Naive thymus-derived CD4-positive, alpha-beta T cell (primary cell): ENCODE measurements around the gene EHMT2. TPM values are rescaled to one million over a fixed set of nuclear protein-coding genes. Genes with fewer than 3 reads are reported as not detected.
A peak's percentile ranks its signal among the peaks of the same experiment; 100 is the strongest.

Source experiments
- ATAC-seq: fragments of 150-1000 bp; cut with Tn5 transposase; 2 replicates; pipeline ENCODE4 v1.10.0; 2021; ENCODE audit warnings: mild to moderate bottlenecking, moderate library complexity
- CTCF ChIA-PET: fragments of 350-600 bp; sonication (Branson Sonifier 250); formaldehyde crosslinking; loops from one replicate; lab custom pipeline; 2021; ENCODE audit warnings: antibody characterized with exemption; lab: Charles Lee
- POLR2A ChIA-PET: fragments of 350-600 bp; sonication (Branson Sonifier 250); formaldehyde crosslinking; loops from one replicate; lab custom pipeline; 2021; ENCODE audit warnings: antibody characterized with exemption, inconsistent platforms; lab: Charles Lee
- DNase-seq, 9 donors: peaks; one replicate each; pipeline versions ENCODE4 v3.0.0 to v3.0.0-alpha.2; 2020 to 2022; ENCODE audit warnings: mixed read lengths in 1 of 9
- H3K27ac ChIP-seq: one replicate; pipeline ENCODE4 v1.7.0; 2013; ENCODE audit warnings: mild to moderate bottlenecking, low read depth, low read length, moderate library complexity
- H3K27me3 ChIP-seq, 2 donors: one replicate each; pipeline ENCODE4 v1.7.0; 2013; ENCODE audit warnings: low read length in 2 of 2, mild to moderate bottlenecking in 2 of 2, moderate library complexity in 2 of 2; ENCODE audit not compliant: control insufficient read depth in 2 of 2, insufficient read depth in 2 of 2
- H3K36me3 ChIP-seq, 3 experiments: 1 replicate in 2 of 3; 2 replicates in 1 of 3; pipeline ENCODE4 v1.7.0; 2013; ENCODE audit warnings: low read length in 3 of 3, mild to moderate bottlenecking in 3 of 3, moderate library complexity in 1 of 3; ENCODE audit not compliant: insufficient read depth in 3 of 3, control insufficient read depth in 2 of 3
- H3K4me1 ChIP-seq, 2 donors: one replicate each; pipeline ENCODE4 v1.7.0; 2013; ENCODE audit warnings: low read length in 2 of 2, mild to moderate bottlenecking in 2 of 2, moderate library complexity in 1 of 2; ENCODE audit not compliant: control insufficient read depth in 2 of 2, insufficient read depth in 2 of 2
- H3K4me3 ChIP-seq: 2 replicates; pipeline ENCODE4 v1.7.0; 2013; ENCODE audit warnings: mild to moderate bottlenecking, low read length
- H3K9me3 ChIP-seq, 3 experiments: 1 replicate in 2 of 3; 2 replicates in 1 of 3; pipeline ENCODE4 v1.7.0; 2013; ENCODE audit warnings: low read length in 3 of 3; ENCODE audit not compliant: control insufficient read depth in 2 of 3
- H3K27ac Mint-ChIP-seq, 9 donors: one replicate each; pipeline ENCODE4 v1.8.0; 2020 to 2022; ENCODE audit warnings: mixed read lengths in 9 of 9, mild to moderate bottlenecking in 8 of 9, moderate library complexity in 5 of 9, inconsistent platforms in 2 of 9
- H3K27me3 Mint-ChIP-seq, 5 donors: one replicate each; pipeline ENCODE4 v1.8.0; 2021 to 2022; ENCODE audit warnings: mixed read lengths in 5 of 5, mild to moderate bottlenecking in 1 of 5
- H3K36me3 Mint-ChIP-seq, 5 donors: one replicate each; pipeline ENCODE4 v1.8.0; 2020 to 2022; ENCODE audit warnings: mixed read lengths in 5 of 5, mild to moderate bottlenecking in 3 of 5, inconsistent platforms in 1 of 5
- H3K4me1 Mint-ChIP-seq, 7 donors: one replicate each; pipeline ENCODE4 v1.8.0; 2020 to 2022; ENCODE audit warnings: mixed read lengths in 7 of 7, mild to moderate bottlenecking in 3 of 7, inconsistent platforms in 1 of 7
- H3K4me3 Mint-ChIP-seq, 10 donors: one replicate each; pipeline ENCODE4 v1.8.0; 2020 to 2022; ENCODE audit warnings: mild to moderate bottlenecking in 10 of 10, mixed read lengths in 10 of 10, moderate library complexity in 6 of 10, inconsistent platforms in 2 of 10
- H3K9me3 Mint-ChIP-seq, 11 donors: one replicate each; pipeline ENCODE4 v1.8.0; 2020 to 2022; ENCODE audit warnings: mixed read lengths in 11 of 11, mild to moderate bottlenecking in 4 of 11, inconsistent platforms in 1 of 11, moderate library complexity in 1 of 11
- intact Hi-C, 2 donors: fragments of 100-400 bp; cut with micrococcal nuclease; formaldehyde crosslinking; loops; one replicate each; pipeline ENCODE4 v1.15.1; 2023
- polyA plus RNA-seq, 2 donors: library from polyadenylated mRNA; unstranded; fragments of 300-500 nt; fragmentation: Illumina TruSeq; gene quantifications; one replicate each; pipeline ENCODE4 v1.2.3, GENCODE V29; 2021
- total RNA-seq, 6 experiments: library from RNA in 5 of 6; stranded (reverse) in 5 of 6; gene quantifications; 1 replicate in 5 of 6; 2 replicates in 1 of 6; pipeline ENCODE4 v1.2.3 and lab custom pipeline; 2021 to 2026

EHMT2 gene
- total and polyA plus RNA-seq, 7 experiments from 2014 or later = 37.3 to 94.2 (median 66.5) TPM

DNA sequence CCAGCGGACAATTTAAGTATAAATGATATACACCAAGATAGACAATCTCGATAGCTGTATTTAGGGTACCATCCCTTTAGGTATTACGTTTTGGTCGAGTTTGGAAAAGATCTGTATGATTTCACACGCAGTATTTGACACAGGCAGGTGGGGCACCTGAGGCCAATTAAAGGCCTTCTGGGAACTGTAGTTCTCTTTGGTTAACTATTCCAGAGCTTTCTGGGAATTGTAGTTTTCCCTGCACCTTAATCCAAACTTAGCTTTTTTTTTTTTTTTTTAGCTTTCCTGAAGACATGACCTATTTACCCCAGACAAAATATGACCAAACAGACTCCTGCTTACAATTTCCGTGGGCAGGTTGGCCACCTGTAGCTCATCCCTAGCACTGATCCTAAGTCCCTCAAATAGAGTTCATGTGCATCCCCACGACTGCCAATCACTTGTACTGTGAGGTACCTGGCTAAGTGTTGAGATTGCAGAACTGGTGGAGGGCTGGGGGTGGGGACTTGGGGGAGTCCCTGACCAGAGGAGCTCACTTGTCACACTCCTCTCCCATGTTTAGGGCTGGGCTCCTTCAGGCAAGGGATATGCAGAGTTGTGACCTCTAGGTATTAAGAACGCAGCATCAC, 999 bp upstream of the EHMT2 start:
- peak overlapping the region; percentile 96 for H3K27ac ChIP-seq
- H3K9me3 Mint-ChIP-seq = peaks cover 0 to 3% (median 0%) of the 10 kb centered on the region in 11 donors
- ChIA-PET CTCF (interaction anchor here (0.6 to 1.5 kb wide), 6 partner anchors 9 to 895 kb away, joined by 3 to 4 read pairs (median 4); partner anchors contain the start of gene NEU1), POLR2A (interaction anchor here (0.6 to 2.3 kb wide), 15 partner anchors 10 to 1070 kb away, joined by 3 to 13 read pairs (median 4); partner anchors contain the start of genes ATF6B, BAG6, BRD2 and C6orf47)
- peak; percentile 41 for ATAC-seq
- peaks cover 0 to 8% (median 2%) of the 10 kb centered on the region in 5 donors for H3K36me3 Mint-ChIP-seq
- H3K4me1 Mint-ChIP-seq = peaks cover 30 to 50% (median 44%) of the 10 kb centered on the region in 7 donors
- H3K4me1 ChIP-seq = peaks cover 19 to 23% of the 10 kb centered on the region in 2 donors
- intact Hi-C loops = loop anchor here (1.0 to 10.0 kb wide), 11 partner anchors 61 to 1070 kb away; partner anchors contain the start of genes ABHD16A (in 2 of the 2), AGPAT1 (in 1 of the 2), BAG6 (in 1 of the 2) and BRD2 (in 1 of the 2)
- H3K9me3 ChIP-seq = no peaks in the 10 kb centered on the region
- H3K4me3 Mint-ChIP-seq = peak overlapping the region; percentile 92 to 99 (median 96)
- peak overlapping the region; percentile 91 to 99 (median 97) for H3K27ac Mint-ChIP-seq
- H3K27me3 Mint-ChIP-seq = peaks cover 0 to 2% (median 0%) of the 10 kb centered on the region in 5 donors
- DNase-seq = peak in 7 of 9 donors; percentile 54 to 68 (median 63)
- peak overlapping the region; percentile 93 for H3K4me3 ChIP-seq
- peaks cover 0 to 11% (median under 1%) of the 10 kb centered on the region in 3 experiments for H3K36me3 ChIP-seq
- H3K27me3 ChIP-seq = no peaks in the 10 kb centered on the region

DNA sequence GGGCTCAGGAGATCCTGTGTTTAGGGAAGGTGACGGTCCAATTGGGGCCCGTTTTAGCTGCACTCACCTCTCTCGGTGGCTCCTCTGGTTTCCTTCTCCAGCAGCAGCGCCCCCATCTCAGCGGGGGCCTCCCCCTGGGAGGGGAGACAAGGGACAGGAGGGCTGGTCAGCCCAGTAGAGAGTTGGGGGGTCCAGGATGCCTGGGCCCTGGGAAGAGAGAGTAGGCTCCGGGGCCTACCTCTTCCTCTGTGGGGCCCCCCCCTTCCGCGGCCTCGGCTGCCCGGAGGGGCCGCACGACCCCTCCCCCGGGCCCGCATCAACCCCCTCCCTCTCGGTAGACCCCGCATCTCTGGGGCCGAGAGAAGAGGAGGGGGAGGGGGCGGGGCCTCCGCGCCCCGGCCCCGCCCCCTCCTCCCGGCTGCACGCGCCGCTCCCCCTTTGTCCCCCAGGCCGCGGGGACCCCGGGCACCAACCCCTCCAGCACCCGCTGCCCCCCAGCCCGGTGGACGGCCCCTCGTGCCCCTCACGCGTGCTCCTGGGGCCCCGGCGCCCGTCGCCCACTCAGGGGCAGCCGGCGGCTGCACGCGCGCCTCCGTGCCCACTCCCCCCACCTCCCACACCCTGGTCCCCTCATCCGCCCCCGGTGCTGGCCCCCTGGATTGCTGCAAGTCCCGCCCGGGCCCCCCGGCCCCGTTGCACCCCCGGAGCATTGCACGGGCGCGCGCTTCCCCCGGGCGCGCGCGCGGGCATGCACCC, 464 bp downstream of the EHMT2 start:
- Histone ChIP-seq H3K4me3 (peak overlapping the region; percentile 93), H3K4me1 (peaks cover 14 to 20% of the 10 kb centered on the region in 2 donors), H3K36me3 (peaks cover 0 to 26% (median 9%) of the 10 kb centered on the region in 3 experiments), H3K27ac (peak overlapping the region; percentile 96), H3K27me3 (no peaks in the 10 kb centered on the region), H3K9me3 (no peaks in the 10 kb centered on the region)
- Mint-ChIP-seq H3K9me3 (peaks cover 0 to 3% (median 0%) of the 10 kb centered on the region in 11 donors), H3K4me3 (peak overlapping the region; percentile 73 to 99 (median 90)), H3K4me1 (peaks cover 22 to 41% (median 33%) of the 10 kb centered on the region in 7 donors), H3K36me3 (peaks cover 3 to 14% (median 8%) of the 10 kb centered on the region in 5 donors), H3K27me3 (no peaks in the 10 kb centered on the region), H3K27ac (peak overlapping the region; percentile 73 to 97 (median 87))
- ChIA-PET CTCF (interaction anchor here (0.7 to 1.4 kb wide), 5 partner anchors 8 to 281 kb away, joined by 3 to 4 read pairs (median 3); partner anchors contain the start of genes NELFE and SKIC2), POLR2A (interaction anchor here (0.6 to 2.3 kb wide), 10 partner anchors 19 to 1075 kb away, joined by 3 to 13 read pairs (median 6); partner anchors contain the start of genes BAG6, CSNK2B, DXO and GPANK1)
- DNase-seq = peak in 4 of 9 donors; percentile 9 to 42 (median 28)
- intact Hi-C loops = loop anchor here (1.0 to 10.0 kb wide), 13 partner anchors 34 to 948 kb away; partner anchors contain the start of genes AGPAT1 (in 1 of the 2), ATP6V1G2 (in 1 of the 2), DDAH2 (in 1 of the 2) and FKBPL (in 1 of the 2)
- no peak for ATAC-seq

- POLR2A ChIA-PET = interaction anchor here (1.5 kb wide), 1 partner anchor 77 kb away, joined by 4 read pairs; no protein-coding TSS in a partner anchor
- peak overlapping the region; percentile 96 for H3K27ac ChIP-seq
Observed at GRCh38 chr6:31896493-31896855, 1.0 kb downstream of the EHMT2 start.

DNA sequence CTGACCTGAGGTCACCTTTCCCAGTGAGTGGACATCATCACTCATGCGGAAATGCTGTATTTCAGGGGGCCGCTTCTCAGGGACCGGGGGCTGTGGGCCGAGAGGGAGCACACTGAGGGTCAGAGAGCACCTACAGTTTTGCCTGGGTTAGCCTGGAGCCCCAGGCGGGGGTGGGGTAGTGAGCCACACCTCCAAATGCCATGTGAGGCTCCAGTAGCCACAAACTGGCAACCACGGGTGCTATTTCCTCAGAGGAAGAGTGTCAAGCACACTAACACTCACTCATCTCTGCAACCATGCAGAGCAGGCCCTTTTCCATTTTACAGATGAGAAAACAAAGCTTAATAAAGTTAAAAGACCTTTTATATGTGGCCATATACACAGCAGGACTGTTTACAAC, 4.7 kb downstream of the EHMT2 start:
- Histone ChIP-seq H3K27ac (no peak overlapping the region), H3K9me3 (no peaks in the 10 kb centered on the region), H3K36me3 (peaks cover 0 to 55% (median 9%) of the 10 kb centered on the region in 3 experiments), H3K4me3 (no peak overlapping the region), H3K27me3 (no peaks in the 10 kb centered on the region), H3K4me1 (peaks cover 7% of the 10 kb centered on the region in 2 donors)
- peaks cover 9 to 22% (median 16%) of the 10 kb centered on the region in 7 donors for H3K4me1 Mint-ChIP-seq
- intact Hi-C loops = loop anchor here in 1 of 2 donors (10.0 kb wide), 1 partner anchor 952 kb away; the partner anchor contains the start of gene PSMB8
- DNase-seq = no peak
- ATAC-seq = no peak
- peaks cover 7 to 33% (median 18%) of the 10 kb centered on the region in 5 donors for H3K36me3 Mint-ChIP-seq
- no peak overlapping the region for H3K27ac Mint-ChIP-seq
- ChIA-PET CTCF (no interaction called here), POLR2A (no interaction called here)
- H3K4me3 Mint-ChIP-seq = no peak overlapping the region
- H3K27me3 Mint-ChIP-seq = no peaks in the 10 kb centered on the region
- H3K9me3 Mint-ChIP-seq = no peaks in the 10 kb centered on the region

More at GRCh38 chr6:31896493-31896855, 1.0 kb downstream of the EHMT2 start:
- intact Hi-C loops = loop anchor here (2.0 to 10.0 kb wide), 7 partner anchors 99 to 948 kb away; partner anchors contain the start of genes AGPAT1 (in 1 of the 2), ATP6V1G2 (in 1 of the 2), FKBPL (in 1 of the 2) and GPSM3 (in 1 of the 2)
- CTCF ChIA-PET = interaction anchor here (1.6 kb wide), 1 partner anchor 9 kb away, joined by 3 read pairs; no protein-coding TSS in a partner anchor
- peaks cover 0 to 30% (median 9%) of the 10 kb centered on the region in 3 experiments for H3K36me3 ChIP-seq
- H3K9me3 ChIP-seq = no peaks in the 10 kb centered on the region
- ATAC-seq = no peak
- peaks cover 22 to 41% (median 33%) of the 10 kb centered on the region in 7 donors for H3K4me1 Mint-ChIP-seq
- H3K36me3 Mint-ChIP-seq = peaks cover 7 to 19% (median 9%) of the 10 kb centered on the region in 5 donors
- peaks cover 14 to 20% of the 10 kb centered on the region in 2 donors for H3K4me1 ChIP-seq
- DNase-seq = no peak
- H3K4me3 ChIP-seq = peak overlapping the region; percentile 93
- H3K27me3 Mint-ChIP-seq = no peaks in the 10 kb centered on the region
- H3K9me3 Mint-ChIP-seq = peaks cover 0 to 3% (median 0%) of the 10 kb centered on the region in 11 donors
- no peaks in the 10 kb centered on the region for H3K27me3 ChIP-seq
- peak overlapping the region; percentile 73 to 93 (median 87) for H3K27ac Mint-ChIP-seq
- peak overlapping the region; percentile 73 to 92 (median 86) for H3K4me3 Mint-ChIP-seq

DNA sequence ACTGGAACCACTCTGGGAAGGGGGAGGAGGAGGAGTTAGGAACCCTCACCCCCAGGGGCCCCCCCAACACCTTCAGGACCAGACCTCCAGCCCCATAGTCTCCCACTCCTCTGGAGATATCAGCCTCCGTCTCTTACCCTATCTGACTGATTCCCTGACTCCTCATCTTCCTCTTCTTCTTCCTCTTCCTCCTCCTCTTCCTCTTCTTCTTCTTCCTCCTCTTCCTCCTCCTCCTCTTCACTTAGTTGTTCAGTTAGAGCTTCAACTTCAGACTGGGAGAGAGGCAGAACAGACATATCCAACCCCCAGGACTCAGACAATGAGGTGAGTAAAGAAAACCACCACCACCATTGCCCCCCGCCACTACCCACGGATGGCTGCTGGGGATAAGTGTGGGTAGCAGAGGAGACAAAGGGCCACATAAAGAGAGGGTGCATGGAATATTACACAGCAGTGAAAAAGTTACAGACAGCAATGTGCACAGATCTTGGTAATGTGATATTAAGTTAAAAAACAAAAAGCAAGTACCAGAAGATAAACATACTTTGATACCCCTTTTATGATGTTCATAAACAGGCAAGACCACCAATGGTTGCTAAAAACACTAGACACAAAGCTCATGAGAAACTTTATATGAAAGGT, 8.0 kb downstream of the EHMT2 start:
- no peak overlapping the region for H3K4me3 Mint-ChIP-seq
- DNase-seq (no peak), ATAC-seq (no peak)
- H3K36me3 ChIP-seq = peaks cover 0 to 82% (median 14%) of the 10 kb centered on the region in 3 experiments
- no peaks in the 10 kb centered on the region for H3K4me1 ChIP-seq
- H3K9me3 ChIP-seq = no peaks in the 10 kb centered on the region
- intact Hi-C loops = no loop called here
- H3K27ac ChIP-seq = no peak overlapping the region
- CTCF ChIA-PET = interaction anchor here (1.2 kb wide), 1 partner anchor 8 kb away, joined by 4 read pairs; the partner anchor contains the start of gene EHMT2
- POLR2A ChIA-PET = interaction anchor here (0.6 to 1.3 kb wide), 2 partner anchors 13 to 54 kb away, joined by 3 to 6 read pairs; partner anchors contain the start of gene ZBTB12
- H3K27ac Mint-ChIP-seq = peak overlapping the region in 1 of 9 donors; percentile 12
- no peak overlapping the region for H3K4me3 ChIP-seq
- no peaks in the 10 kb centered on the region for H3K27me3 ChIP-seq
- peaks cover 12 to 53% (median 23%) of the 10 kb centered on the region in 5 donors for H3K36me3 Mint-ChIP-seq
- H3K4me1 Mint-ChIP-seq = peaks cover 0 to 8% (median 4%) of the 10 kb centered on the region in 7 donors
- H3K27me3 Mint-ChIP-seq = no peaks in the 10 kb centered on the region
- H3K9me3 Mint-ChIP-seq = no peaks in the 10 kb centered on the region
